Measurements from ENCODE around the gene HBS1L. TPM values are rescaled to one million over a fixed set of nuclear protein-coding genes. Genes with fewer than 3 reads are reported as not detected.
A peak's percentile ranks its signal among the peaks of the same experiment; 100 is the strongest.
"Not testable (repeated sequence)": the region's sequence is repeated elsewhere in the genome, so short reads cannot be mapped to it uniquely, and the experiment has no call there.

The HBS1L gene
- total RNA-seq, 1 donor from 2014 or later, result 93.4 TPM

GRCh38 chr6:135063926-135064325, 9.3 kb upstream of the HBS1L start:
- Mint-ChIP-seq H3K36me3 (ENCODE audit: unreplicated experiment) (no peaks in the 10 kb centered on the region), H3K27ac (ENCODE audit: unreplicated experiment) (no peak overlapping the region), H3K4me3 (ENCODE audit: unreplicated experiment) (no peak overlapping the region), H3K9me3 (ENCODE audit: unreplicated experiment) (no peaks in the 10 kb centered on the region), H3K27me3 (ENCODE audit: unreplicated experiment) (no peaks in the 10 kb centered on the region), H3K4me1 (ENCODE audit: low read depth, unreplicated experiment) (no peaks in the 10 kb centered on the region)
- DNase-seq, result no peak
- TF ChIP-seq CTCF (IDR thresholded peaks at IDR 0.05; ENCODE audit: partially characterized antibody, unreplicated experiment), result no peak

GRCh38 chr6:135062735-135063134, 8.1 kb upstream of the HBS1L start:
- no peak for TF ChIP-seq CTCF (IDR thresholded peaks at IDR 0.05; ENCODE audit: partially characterized antibody, unreplicated experiment)
- Mint-ChIP-seq H3K27ac (ENCODE audit: unreplicated experiment) (no peak overlapping the region), H3K36me3 (ENCODE audit: unreplicated experiment) (no peaks in the 10 kb centered on the region), H3K27me3 (ENCODE audit: unreplicated experiment) (no peaks in the 10 kb centered on the region), H3K4me3 (ENCODE audit: unreplicated experiment) (no peak overlapping the region), H3K9me3 (ENCODE audit: unreplicated experiment) (no peaks in the 10 kb centered on the region), H3K4me1 (ENCODE audit: low read depth, unreplicated experiment) (no peaks in the 10 kb centered on the region)
- DNase-seq, result no peak

- H3K27me3 Mint-ChIP-seq (ENCODE audit: unreplicated experiment), result no peaks in the 10 kb centered on the region
- H3K9me3 Mint-ChIP-seq (ENCODE audit: unreplicated experiment), result no peaks in the 10 kb centered on the region
- H3K27ac Mint-ChIP-seq (ENCODE audit: unreplicated experiment), result no peak overlapping the region
- H3K4me1 Mint-ChIP-seq (ENCODE audit: low read depth, unreplicated experiment), result no peaks in the 10 kb centered on the region
- DNase-seq, result no peak
- H3K36me3 Mint-ChIP-seq (ENCODE audit: unreplicated experiment), result no peaks in the 10 kb centered on the region
- no peak for TF ChIP-seq CTCF (IDR thresholded peaks at IDR 0.05; ENCODE audit: partially characterized antibody, unreplicated experiment)
- no peak overlapping the region for H3K4me3 Mint-ChIP-seq (ENCODE audit: unreplicated experiment)
Observed at GRCh38 chr6:135060076-135060475, 5.5 kb upstream of the HBS1L start.

- H3K27ac Mint-ChIP-seq (ENCODE audit: unreplicated experiment); H3K9me3 Mint-ChIP-seq (ENCODE audit: unreplicated experiment); DNase-seq; H3K4me1 Mint-ChIP-seq (ENCODE audit: low read depth, unreplicated experiment); H3K27me3 Mint-ChIP-seq (ENCODE audit: unreplicated experiment); H3K36me3 Mint-ChIP-seq (ENCODE audit: unreplicated experiment); H3K4me3 Mint-ChIP-seq (ENCODE audit: unreplicated experiment): not testable (repeated sequence)
Observed at GRCh38 chr6:135058299-135058698, 3.7 kb upstream of the HBS1L start.

GRCh38 chr6:135056632-135057031, 2.0 kb upstream of the HBS1L start:
- Mint-ChIP-seq H3K36me3 (ENCODE audit: unreplicated experiment) (no peaks in the 10 kb centered on the region), H3K9me3 (ENCODE audit: unreplicated experiment) (peaks cover 8% of the 10 kb centered on the region), H3K27ac (ENCODE audit: unreplicated experiment) (no peak overlapping the region), H3K27me3 (ENCODE audit: unreplicated experiment) (no peaks in the 10 kb centered on the region), H3K4me1 (ENCODE audit: low read depth, unreplicated experiment) (peaks cover 9% of the 10 kb centered on the region), H3K4me3 (ENCODE audit: unreplicated experiment) (no peak overlapping the region)
- TF ChIP-seq CTCF (IDR thresholded peaks at IDR 0.05; ENCODE audit: partially characterized antibody, unreplicated experiment), result no peak
- DNase-seq, result no peak

- TF ChIP-seq CTCF (IDR thresholded peaks at IDR 0.05; ENCODE audit: partially characterized antibody, unreplicated experiment), result no peak
- Mint-ChIP-seq H3K36me3 (ENCODE audit: unreplicated experiment) (no peaks in the 10 kb centered on the region), H3K27me3 (ENCODE audit: unreplicated experiment) (no peaks in the 10 kb centered on the region), H3K4me1 (ENCODE audit: low read depth, unreplicated experiment) (peaks cover 9% of the 10 kb centered on the region), H3K9me3 (ENCODE audit: unreplicated experiment) (peaks cover 8% of the 10 kb centered on the region), H3K4me3 (ENCODE audit: unreplicated experiment) (peak overlapping the region; percentile 99), H3K27ac (ENCODE audit: unreplicated experiment) (peak overlapping the region; percentile 98)
- no peak for DNase-seq
Observed at GRCh38 chr6:135054226-135054568, 425 bp downstream of the HBS1L start.

All from glutamatergic neuron (in vitro differentiated cells).